HepG2 (cell line): ENCODE measurements around the gene MITF.

Source experiments
- HNF4A ChIP-seq: sonication (generic); formaldehyde crosslinking; IDR thresholded peaks from 2 replicates; pipeline ENCODE4 v1.4.0; 2020; ENCODE audit warnings: missing genetic modification reagents
- TMF1 ChIP-seq: sonication (generic); formaldehyde crosslinking; IDR thresholded peaks from 2 replicates; pipeline ENCODE4 v1.8.1; 2022; ENCODE audit warnings: low read depth, missing genetic modification reagents
- TF ChIP-seq, protein P1 (sequence below): sonication (generic); formaldehyde crosslinking; IDR thresholded peaks from 2 replicates; pipeline ENCODE4 v1.4.0; 2020; ENCODE audit warnings: missing genetic modification reagents, mild to moderate bottlenecking, borderline replicate concordance

DNA sequence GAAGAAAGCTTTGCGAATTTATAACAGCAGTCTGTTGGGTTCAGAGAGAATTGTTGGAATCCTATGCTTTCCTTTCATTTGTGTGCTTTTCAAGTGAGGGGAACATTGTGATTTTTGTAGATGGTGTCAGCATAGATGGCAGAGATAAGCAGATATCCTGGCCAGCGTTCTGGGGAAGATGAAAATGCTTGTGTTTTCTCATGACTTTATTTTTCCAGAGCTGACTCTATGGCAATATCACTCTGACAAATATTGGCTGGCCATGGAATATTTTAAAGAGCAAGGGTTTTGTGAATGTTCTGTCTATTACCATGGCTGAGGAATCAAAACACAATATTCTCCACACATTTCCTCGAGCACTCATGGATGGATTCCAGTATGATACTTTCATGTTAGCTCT lies 108.8 kb downstream of the MITF start:
- TF ChIP-seq, protein P1, sequence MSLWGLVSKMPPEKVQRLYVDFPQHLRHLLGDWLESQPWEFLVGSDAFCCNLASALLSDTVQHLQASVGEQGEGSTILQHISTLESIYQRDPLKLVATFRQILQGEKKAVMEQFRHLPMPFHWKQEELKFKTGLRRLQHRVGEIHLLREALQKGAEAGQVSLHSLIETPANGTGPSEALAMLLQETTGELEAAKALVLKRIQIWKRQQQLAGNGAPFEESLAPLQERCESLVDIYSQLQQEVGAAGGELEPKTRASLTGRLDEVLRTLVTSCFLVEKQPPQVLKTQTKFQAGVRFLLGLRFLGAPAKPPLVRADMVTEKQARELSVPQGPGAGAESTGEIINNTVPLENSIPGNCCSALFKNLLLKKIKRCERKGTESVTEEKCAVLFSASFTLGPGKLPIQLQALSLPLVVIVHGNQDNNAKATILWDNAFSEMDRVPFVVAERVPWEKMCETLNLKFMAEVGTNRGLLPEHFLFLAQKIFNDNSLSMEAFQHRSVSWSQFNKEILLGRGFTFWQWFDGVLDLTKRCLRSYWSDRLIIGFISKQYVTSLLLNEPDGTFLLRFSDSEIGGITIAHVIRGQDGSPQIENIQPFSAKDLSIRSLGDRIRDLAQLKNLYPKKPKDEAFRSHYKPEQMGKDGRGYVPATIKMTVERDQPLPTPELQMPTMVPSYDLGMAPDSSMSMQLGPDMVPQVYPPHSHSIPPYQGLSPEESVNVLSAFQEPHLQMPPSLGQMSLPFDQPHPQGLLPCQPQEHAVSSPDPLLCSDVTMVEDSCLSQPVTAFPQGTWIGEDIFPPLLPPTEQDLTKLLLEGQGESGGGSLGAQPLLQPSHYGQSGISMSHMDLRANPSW (CRISPR knock-in tag) = no peak
- TF ChIP-seq HNF4A (CRISPR knock-in tag) (no peak), TMF1 (no peak)
